HEK293 (cell line): Measurements from ENCODE around the gene KANK2.

ENCODE experiments used
- CTCF ChIP-seq: fragments of 450-650 bp; formaldehyde crosslinking; IDR thresholded peaks from 2 replicates; pipeline ENCODE4 v1.5.1; 2016; ENCODE audit warnings: missing biosample characterization, missing genetic modification characterization
- REST ChIP-seq: fragments of 450-650 bp; formaldehyde crosslinking; IDR thresholded peaks from 2 replicates; pipeline ENCODE4 v1.5.1; 2016; ENCODE audit warnings: missing biosample characterization, missing genetic modification characterization
- SALL2 ChIP-seq: fragments of 450-650 bp; formaldehyde crosslinking; IDR thresholded peaks from 2 replicates; pipeline ENCODE4 v1.5.0; 2017; ENCODE audit warnings: missing biosample characterization, mild to moderate bottlenecking, missing genetic modification characterization, borderline replicate concordance
- SP2 ChIP-seq: fragments of 450-650 bp; formaldehyde crosslinking; IDR thresholded peaks from 2 replicates; pipeline ENCODE4 v1.5.1; 2016; ENCODE audit warnings: missing biosample characterization, missing genetic modification characterization
- ZNF19 ChIP-seq: fragments of 450-650 bp; formaldehyde crosslinking; IDR thresholded peaks from 2 replicates; pipeline ENCODE4; 2016; ENCODE audit warnings: missing biosample characterization, missing genetic modification characterization, low read depth

- TF ChIP-seq REST (tag by site-specific recombination): no peak
- TF ChIP-seq SALL2: no peak
- no peak for TF ChIP-seq CTCF
- TF ChIP-seq ZNF19: no peak
- no peak for TF ChIP-seq SP2 (tag by site-specific recombination)
Observed at GRCh38 chr19:11159598-11160439, 37.5 kb downstream of the KANK2 start.
